HG03565 (cell line): Measurements from ENCODE around the gene SKI.
"Not testable (repeated sequence)": the region's sequence is repeated elsewhere in the genome, so short reads cannot be mapped to it uniquely, and the experiment has no call there.

Source experiments
- ATAC-seq: cut with Tn5 transposase; IDR thresholded peaks from one replicate; pipeline ENCODE4 v1.9.1; 2021; ENCODE audit warnings: mild to moderate bottlenecking, moderate library complexity; ENCODE audit not compliant: unreplicated experiment

SKI gene

DNA sequence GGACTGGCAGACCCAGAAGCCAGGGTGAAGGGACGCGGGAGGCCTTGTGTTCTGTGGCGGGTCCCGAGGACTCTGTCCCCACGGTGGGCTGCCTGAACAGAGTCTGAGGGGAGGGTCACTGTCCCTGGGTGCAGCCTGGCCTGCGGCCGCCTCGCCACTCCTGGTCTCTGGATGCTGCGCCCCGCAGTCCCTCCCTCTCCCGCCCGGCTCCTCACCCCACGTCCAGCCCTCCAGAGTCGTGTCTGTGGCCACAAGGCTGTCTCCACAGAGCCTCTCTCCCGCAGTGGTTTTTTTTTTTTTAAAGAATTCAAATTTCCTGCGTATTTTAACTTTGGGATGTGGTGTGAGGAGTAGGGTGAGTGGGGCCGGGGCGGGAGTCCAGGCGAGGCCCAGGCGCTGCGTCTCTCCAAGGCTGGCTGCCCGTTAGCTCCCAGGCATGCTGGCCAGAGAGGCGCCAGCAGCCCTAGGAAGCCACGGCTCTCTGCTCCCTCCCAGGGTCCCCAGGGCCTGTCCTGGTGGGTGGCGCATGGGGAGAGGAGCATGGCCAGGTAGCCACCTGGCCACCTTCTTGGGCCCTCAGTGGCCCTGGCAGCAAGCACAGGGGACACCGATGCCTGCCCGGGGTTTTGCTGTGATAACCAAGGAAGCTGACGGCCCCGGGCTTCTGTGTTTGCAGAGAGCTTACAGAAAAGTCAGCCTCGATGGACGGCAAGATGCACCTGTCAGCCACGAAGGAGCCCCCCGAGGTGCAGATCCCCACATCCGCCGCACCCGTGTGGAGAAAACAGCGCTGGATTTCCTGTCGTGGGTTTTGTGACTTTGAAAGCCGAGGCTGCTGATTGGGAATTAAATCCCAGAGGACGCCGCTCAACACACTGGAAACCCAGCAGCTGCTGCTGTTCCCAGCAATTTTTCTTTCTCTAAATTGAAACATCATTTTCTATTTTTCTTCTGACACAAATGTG is 90.5 kb downstream of the SKI start:
- no peak for ATAC-seq

GRCh38 chr1:2319291-2319690 is 91.2 kb downstream of the SKI start:
- no peak for ATAC-seq

DNA sequence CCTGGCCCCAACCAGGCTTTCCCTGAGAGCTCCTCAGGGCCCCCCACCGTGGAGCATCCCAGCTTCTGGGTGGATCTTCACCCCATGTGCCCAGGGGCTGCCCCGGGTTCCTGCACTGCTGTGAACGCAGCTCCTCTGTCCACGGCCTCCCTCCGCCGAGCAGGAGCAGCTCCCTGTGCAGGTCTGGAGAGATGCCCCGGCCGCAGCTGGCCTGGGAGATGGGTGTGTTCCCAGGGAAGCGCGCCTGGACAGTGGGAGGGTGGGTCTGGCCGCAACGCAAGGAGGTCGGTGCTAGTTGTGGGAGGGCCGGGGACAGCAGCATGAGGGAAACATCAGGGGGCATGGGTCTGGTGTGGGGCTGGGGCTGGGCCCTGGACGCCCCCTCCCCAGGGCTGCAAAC is 91.9 kb downstream of the SKI start:
- ATAC-seq, result no peak

GRCh38 chr1:2320760-2321667 is 92.9 kb downstream of the SKI start:
- ATAC-seq, result no peak

GRCh38 chr1:2322065-2322571 is 94.0 kb downstream of the SKI start:
- no peak for ATAC-seq

DNA sequence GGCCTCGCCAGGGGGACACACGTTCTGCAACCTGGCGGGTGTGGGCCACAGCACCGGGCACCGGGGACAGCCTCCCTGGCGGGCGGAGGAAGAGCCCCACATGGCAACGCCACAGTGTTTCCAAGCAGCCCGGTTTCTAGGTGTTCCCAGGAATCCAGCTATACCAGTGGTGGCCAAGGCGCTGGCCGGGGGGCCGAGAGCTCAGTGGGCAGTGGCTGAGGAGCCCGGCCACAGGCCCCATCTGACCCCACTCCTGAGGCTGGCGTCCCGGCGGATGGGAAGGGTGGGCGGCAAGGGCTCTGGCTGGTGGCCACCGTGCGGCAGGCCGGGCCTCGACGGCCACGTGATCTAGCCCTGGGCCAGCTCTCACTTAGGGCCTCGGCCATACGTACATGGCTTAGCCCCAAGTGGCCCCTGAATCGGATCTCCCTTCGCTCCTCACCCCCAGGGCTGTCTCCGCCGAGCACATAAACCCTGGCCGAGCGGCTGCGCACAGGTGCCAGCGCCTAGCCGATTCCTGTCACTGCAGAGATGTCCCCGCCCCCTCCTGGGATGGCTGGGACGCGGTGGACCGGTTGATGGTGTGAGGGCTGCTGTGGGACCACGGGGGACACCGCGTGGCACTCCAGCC is 94.6 kb downstream of the SKI start:
- no peak for ATAC-seq

- ATAC-seq, result no peak
Observed at GRCh38 chr1:2323451-2323974, 95.4 kb downstream of the SKI start.

DNA sequence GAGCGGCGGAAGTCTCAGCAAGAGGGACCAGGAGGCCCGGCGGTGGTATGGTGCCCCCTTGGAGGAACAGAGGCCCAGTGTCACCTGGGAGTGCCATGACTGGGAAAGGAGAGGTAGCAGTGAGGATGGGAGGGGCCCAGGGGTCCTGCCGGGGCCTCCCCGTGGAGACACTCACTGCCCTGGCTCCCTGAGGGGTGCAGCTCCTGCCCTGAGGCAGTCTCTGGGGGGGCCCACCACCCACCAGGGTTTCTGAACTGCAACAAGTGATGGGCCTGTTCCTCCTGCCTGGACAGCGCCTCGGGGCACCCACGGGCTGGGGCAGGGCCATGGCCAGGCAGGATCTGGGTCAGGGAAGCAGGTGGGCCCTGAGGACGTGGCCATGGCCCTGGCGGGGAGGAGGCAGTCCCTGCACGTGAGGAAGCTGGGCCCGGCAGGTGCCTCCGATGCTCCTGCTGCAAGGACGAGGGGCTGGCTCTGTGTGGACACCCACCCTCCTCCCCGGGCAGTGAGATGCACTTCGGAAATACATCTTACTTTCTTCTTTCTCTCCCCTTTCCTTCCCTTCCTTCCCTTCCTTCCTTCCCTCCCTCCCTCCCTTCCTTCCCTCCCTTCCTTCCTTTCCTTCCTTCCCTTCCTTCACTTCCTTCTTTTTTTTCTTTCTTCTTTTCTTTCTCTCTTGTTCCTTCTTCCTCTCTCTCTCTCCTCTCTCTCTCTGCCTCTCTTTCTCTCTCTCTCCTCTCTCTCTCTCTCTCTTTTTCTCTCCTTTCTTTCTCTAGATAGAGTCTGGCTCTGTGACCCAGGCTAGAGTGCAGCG is 96.6 kb downstream of the SKI start:
- ATAC-seq, result no peak

DNA sequence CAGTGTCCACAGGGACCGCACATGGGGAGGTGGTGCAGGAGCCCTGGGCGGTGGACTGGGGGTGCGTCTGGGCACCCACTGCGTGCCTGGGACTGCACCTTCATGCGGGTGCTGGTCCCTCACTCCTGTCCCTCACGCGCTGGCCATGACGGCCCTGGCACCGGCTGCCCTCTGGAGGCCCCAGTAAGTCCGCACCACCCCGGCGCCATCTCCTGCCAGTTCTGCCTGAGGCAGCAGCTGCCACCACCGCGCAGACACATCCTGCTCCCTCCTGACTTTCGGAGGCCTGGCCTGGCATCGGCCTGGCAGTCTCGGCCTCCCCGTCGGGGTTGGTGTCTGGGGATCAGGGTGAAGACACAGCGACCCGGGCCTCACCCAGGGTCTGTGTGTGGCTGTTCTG is 98.4 kb downstream of the SKI start:
- ATAC-seq, result no peak

GRCh38 chr1:2327162-2327561 is 99.0 kb downstream of the SKI start:
- ATAC-seq, result not testable (repeated sequence)

GRCh38 chr1:2327841-2328240 is 99.7 kb downstream of the SKI start:
- ATAC-seq, result no peak

DNA sequence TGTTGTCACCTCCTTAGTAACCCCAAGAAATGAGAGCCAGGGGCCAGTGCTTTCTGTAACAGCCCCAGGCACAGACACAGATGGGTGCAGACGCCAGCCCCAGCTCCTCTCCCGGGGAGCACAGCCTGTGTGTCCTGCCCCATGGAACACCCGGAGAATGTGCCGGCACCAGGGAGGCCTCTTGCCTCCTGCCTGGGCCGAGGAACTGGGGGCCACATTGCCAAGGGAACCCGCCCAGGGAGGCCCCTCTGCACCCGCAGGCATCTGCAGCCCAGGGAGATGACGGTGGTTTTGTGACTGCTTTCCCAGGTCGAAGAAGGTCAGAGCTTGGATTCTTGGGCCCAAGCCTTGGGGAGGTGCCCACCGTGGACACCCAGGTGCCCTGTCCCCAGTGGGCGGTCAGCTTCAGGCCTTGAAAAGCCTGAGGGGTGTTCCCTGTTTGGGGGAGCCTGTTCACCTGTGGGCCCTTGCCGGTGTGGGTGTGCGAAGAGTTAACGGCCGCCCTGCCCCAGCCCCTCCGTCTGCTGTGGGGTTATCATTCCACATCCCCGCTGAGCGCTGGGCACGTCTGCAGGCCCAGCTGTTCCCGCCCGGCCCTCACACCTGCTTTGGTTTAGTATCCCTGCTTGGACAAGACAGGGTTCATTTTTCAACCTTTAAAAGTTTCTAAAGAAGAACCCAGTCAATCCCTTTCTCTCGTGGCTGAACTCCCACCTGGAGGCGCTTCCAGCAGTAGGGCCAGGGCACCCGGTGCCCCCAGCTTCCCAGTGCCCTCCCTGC is 100.7 kb downstream of the SKI start:
- ATAC-seq, result no peak

- ATAC-seq, result no peak
Observed at GRCh38 chr1:2330035-2330434, 101.9 kb downstream of the SKI start.

- ATAC-seq, result no peak
Observed at GRCh38 chr1:2330519-2331199, 102.5 kb downstream of the SKI start.

DNA sequence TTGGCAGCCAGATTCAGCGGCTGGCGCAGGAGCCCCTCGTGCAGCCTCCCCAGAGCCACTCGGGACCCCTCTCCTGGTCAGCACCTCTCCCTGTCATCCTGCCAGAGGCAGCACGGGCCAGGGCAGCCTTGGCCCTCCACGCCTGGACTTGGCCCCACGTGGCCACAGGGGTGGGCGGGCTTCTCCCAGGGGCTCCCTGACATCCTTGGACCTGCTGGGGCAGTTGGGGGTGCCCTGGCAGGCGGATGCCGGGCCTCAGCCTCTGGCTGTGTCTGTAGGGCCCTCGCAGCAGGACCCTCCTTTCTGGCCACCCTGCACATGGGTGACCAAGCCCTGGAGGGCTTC is 103.1 kb downstream of the SKI start:
- ATAC-seq, result no peak

GRCh38 chr1:2331580-2331979 is 103.5 kb downstream of the SKI start:
- ATAC-seq, result not testable (repeated sequence)

DNA sequence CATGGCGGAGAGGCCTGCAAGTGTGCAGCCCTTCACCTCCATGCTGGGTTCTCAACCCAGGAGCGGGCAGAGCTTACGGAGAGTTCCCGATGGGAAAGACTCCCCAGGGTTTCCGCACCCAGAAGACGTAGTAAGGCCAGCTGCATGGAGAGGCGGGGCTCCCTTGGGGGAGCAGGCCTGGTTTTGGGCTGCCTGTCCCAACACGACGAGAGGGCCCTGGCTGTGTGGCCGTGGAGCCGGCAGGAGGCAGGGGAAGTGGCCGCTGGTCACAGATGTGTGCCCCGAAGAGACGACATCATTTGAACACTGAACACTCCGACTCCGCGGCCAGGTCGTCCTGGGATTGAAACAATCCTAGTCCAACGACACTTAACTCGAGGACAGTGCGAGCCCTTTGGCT is 106.2 kb downstream of the SKI start:
- no peak for ATAC-seq

DNA sequence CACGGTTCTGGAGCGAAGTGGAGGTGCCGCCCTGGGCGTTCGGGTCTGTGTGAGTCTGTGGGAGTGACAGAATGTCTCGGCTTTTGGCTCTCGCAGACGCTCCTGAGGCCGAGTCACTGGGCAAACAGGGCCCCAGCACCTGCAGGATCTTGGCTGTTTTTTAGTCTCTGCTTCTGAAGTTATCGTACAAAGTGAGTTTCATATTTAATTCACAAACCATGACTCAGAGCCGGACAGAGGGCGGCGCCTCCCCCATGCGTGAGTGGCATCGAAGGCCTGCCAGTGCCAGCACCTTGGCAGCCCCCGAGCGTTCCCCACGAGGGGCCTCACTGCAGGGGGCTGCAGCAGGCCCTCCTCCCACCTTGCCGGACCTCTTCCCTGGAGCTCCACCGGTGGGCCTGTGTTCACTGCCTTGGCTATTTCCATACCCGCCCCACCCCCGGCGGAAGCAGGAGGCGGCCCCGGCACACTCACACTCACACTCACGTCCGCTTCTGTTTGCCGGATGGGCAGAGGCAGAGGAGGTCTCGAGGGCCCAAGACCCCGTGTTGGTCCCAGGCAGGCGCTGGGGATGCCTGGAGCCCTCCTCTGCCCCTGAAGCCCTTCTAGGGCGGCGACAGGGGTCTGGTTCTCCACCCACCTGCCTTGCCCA is 106.9 kb downstream of the SKI start:
- ATAC-seq, result no peak
